Activated CD8-positive, alpha-beta memory T cell treated with anti-CD3 and anti-CD28 coated beads, Interleukin-2, amount 10 ng/mL, durations not matched to agents 7 days and 5 days (primary cell): Measurements from ENCODE around the gene CTNNA3. TPM values are rescaled to one million over a fixed set of nuclear protein-coding genes. Genes with fewer than 3 reads are reported as not detected.

Experiments
- ATAC-seq: fragments of 150-1000 bp; cut with Tn5 transposase; one replicate; pipeline ENCODE4 v1.10.0; 2021; ENCODE audit warnings: moderate library complexity
- CTCF ChIA-PET: fragments of 350-600 bp; sonication (Branson Sonifier 250); formaldehyde crosslinking; loops from one replicate; lab custom pipeline; 2021; ENCODE audit warnings: antibody characterized with exemption; lab: Charles Lee
- DNase-seq: peaks from one replicate; pipeline ENCODE4 v3.0.0-alpha.2; 2020
- H3K27ac Mint-ChIP-seq: one replicate; pipeline ENCODE4 v1.8.0; 2021; ENCODE audit warnings: mild to moderate bottlenecking, mixed read lengths
- H3K27me3 Mint-ChIP-seq: one replicate; pipeline ENCODE4 v1.8.0; 2021; ENCODE audit warnings: mixed read lengths
- H3K36me3 Mint-ChIP-seq: one replicate; pipeline ENCODE4 v1.8.0; 2021; ENCODE audit warnings: mild to moderate bottlenecking, mixed read lengths
- H3K4me1 Mint-ChIP-seq: one replicate; pipeline ENCODE4 v1.8.0; 2021; ENCODE audit warnings: mixed read lengths
- H3K4me3 Mint-ChIP-seq: one replicate; pipeline ENCODE4 v1.8.0; 2021; ENCODE audit warnings: mild to moderate bottlenecking, moderate library complexity, mixed read lengths
- H3K9me3 Mint-ChIP-seq: one replicate; pipeline ENCODE4 v1.8.0; 2022; ENCODE audit warnings: low read depth, mixed read lengths
- total RNA-seq, 2 experiments: library from RNA; stranded (reverse); gene quantifications; one replicate each; pipeline ENCODE4 v1.2.3, GENCODE V29; 2021

The CTNNA3 gene
- total RNA-seq, 2 experiments from 2014 or later, result 0.61 TPM; not detected in 1

DNA sequence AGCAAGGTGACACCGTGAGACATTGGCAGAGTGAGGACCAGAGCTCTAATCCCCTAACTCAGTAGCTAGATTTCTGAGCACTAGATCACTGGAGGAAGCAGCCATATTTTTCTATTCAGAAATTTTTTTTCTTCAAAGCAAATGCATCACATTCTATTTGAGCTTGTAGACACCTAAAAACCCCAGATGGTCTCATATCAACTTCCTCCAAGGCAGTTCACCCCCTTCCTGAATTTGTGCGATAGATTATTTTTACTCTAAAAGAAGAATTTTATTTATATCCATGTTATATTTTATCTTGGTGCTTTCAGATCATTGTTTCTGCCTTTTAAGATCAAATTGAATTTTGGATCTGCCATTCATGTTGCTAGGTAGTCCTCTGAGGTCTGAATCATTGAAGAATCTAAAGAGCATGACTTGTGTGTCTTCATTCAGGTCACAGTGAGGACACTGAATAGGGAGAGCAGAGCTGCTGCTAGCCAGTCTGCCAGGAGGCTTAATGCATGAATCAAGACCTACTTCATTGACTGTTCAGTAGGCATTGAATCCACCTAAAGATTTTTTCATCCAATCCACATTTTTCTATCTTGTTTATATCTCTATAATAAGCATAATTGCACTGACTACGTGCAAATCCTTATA lies 863.1 kb downstream of the CTNNA3 start:
- H3K27ac Mint-ChIP-seq, result no peak overlapping the region
- CTCF ChIA-PET, result no interaction called here
- H3K27me3 Mint-ChIP-seq, result no peaks in the 10 kb centered on the region
- DNase-seq, result no peak
- no peak overlapping the region for H3K4me3 Mint-ChIP-seq
- H3K36me3 Mint-ChIP-seq, result no peaks in the 10 kb centered on the region
- no peaks in the 10 kb centered on the region for H3K4me1 Mint-ChIP-seq
- ATAC-seq, result no peak
- peaks cover 4% of the 10 kb centered on the region for H3K9me3 Mint-ChIP-seq

- H3K27ac Mint-ChIP-seq, result no peak overlapping the region
- CTCF ChIA-PET, result no interaction called here
- DNase-seq (no peak), ATAC-seq (no peak)
- H3K27me3 Mint-ChIP-seq, result no peaks in the 10 kb centered on the region
- peaks cover 4% of the 10 kb centered on the region for H3K9me3 Mint-ChIP-seq
- H3K4me1 Mint-ChIP-seq, result no peaks in the 10 kb centered on the region
- H3K36me3 Mint-ChIP-seq, result no peaks in the 10 kb centered on the region
- no peak overlapping the region for H3K4me3 Mint-ChIP-seq
These were observed 867.0 kb downstream of the CTNNA3 start for GRCh38 chr10:66828957-66829356.

DNA sequence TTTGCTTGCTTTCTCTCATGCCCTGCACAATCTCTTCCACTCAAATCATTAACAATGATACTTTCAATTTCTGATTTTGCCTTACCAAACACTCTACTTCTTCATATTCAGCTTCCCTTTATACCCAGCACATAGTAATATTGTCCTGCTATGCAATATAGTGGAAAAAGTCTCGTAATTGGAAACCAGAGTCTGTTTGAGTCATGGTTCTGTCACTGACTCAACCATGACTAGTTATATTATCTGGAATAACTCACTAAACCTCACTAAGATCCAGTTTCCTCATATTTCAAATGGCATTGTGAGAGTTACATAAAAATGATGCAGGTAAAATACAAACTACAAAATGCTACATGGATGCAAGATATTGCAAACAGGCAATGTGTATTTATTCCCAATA lies 868.6 kb downstream of the CTNNA3 start:
- no peaks in the 10 kb centered on the region for H3K27me3 Mint-ChIP-seq
- H3K4me1 Mint-ChIP-seq, result no peaks in the 10 kb centered on the region
- H3K9me3 Mint-ChIP-seq, result peaks cover 2% of the 10 kb centered on the region

GRCh38 chr10:66823301-66823700 lies 872.7 kb downstream of the CTNNA3 start:
- no peaks in the 10 kb centered on the region for H3K4me1 Mint-ChIP-seq
- H3K27me3 Mint-ChIP-seq, result no peaks in the 10 kb centered on the region
- ATAC-seq (no peak), DNase-seq (no peak)
- CTCF ChIA-PET, result no interaction called here
- H3K9me3 Mint-ChIP-seq, result no peaks in the 10 kb centered on the region
- no peak overlapping the region for H3K4me3 Mint-ChIP-seq
- H3K27ac Mint-ChIP-seq, result no peak overlapping the region
- no peaks in the 10 kb centered on the region for H3K36me3 Mint-ChIP-seq

More for the DNA sequence above, 868.6 kb downstream of the CTNNA3 start:
- H3K27ac Mint-ChIP-seq, result no peak overlapping the region
- CTCF ChIA-PET, result no interaction called here
- no peak for ATAC-seq
- no peaks in the 10 kb centered on the region for H3K36me3 Mint-ChIP-seq
- DNase-seq, result no peak
- H3K4me3 Mint-ChIP-seq, result no peak overlapping the region

DNA sequence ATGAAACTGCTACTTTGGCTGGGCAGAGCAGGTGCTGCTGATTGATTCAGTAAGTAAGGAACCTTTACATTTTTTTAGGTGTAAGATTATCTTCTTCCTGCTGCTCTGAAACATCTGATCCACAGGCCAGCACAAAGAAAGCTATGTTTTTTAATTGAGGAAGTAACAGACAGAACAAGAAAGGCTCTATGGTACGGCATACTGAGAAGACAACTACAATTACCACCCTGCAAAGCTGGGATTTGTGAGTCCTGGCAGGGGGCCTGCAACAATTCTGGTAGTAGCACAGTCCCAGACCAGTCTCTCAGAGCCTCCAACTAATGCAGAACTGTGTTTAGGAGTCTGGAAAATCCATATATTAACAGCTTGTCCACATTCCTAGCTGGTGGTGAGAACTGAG lies 873.2 kb downstream of the CTNNA3 start:
- H3K27ac Mint-ChIP-seq, result no peak overlapping the region

DNA sequence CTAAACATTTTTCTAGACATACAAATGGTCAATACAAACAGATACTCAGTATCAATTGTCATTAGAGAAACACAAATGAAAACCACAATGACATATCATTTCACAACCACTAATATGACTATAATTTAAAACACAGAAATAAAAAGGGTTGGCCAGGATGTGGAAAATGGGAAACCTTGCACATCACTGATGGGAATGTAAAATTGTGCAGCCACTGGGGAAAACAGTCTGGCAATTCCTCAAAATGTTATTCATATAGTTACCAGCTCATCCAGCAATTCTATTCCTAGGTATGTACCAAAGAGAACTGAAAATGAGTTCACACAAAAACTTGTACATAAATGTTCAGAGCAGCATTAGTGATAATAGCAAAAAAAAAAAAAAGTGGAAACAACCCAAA lies 876.3 kb downstream of the CTNNA3 start:
- CTCF ChIA-PET, result no interaction called here
- H3K9me3 Mint-ChIP-seq, result no peaks in the 10 kb centered on the region
- H3K27me3 Mint-ChIP-seq, result no peaks in the 10 kb centered on the region

More for the DNA sequence above, 873.2 kb downstream of the CTNNA3 start:
- CTCF ChIA-PET, result no interaction called here
- H3K4me1 Mint-ChIP-seq, result no peaks in the 10 kb centered on the region
- H3K27me3 Mint-ChIP-seq, result no peaks in the 10 kb centered on the region
- ATAC-seq (no peak), DNase-seq (no peak)
- H3K4me3 Mint-ChIP-seq, result no peak overlapping the region
- H3K36me3 Mint-ChIP-seq, result no peaks in the 10 kb centered on the region
- H3K9me3 Mint-ChIP-seq, result no peaks in the 10 kb centered on the region

GRCh38 chr10:66813122-66813521 lies 882.9 kb downstream of the CTNNA3 start:
- H3K27me3 Mint-ChIP-seq, result no peaks in the 10 kb centered on the region
- H3K27ac Mint-ChIP-seq, result no peak overlapping the region
- DNase-seq (no peak), ATAC-seq (no peak)
- CTCF ChIA-PET, result no interaction called here
- H3K4me3 Mint-ChIP-seq, result no peak overlapping the region
- H3K9me3 Mint-ChIP-seq, result peaks cover 3% of the 10 kb centered on the region
- H3K4me1 Mint-ChIP-seq, result no peaks in the 10 kb centered on the region
- H3K36me3 Mint-ChIP-seq, result no peaks in the 10 kb centered on the region

More for the DNA sequence above, 876.3 kb downstream of the CTNNA3 start:
- no peaks in the 10 kb centered on the region for H3K4me1 Mint-ChIP-seq
- H3K36me3 Mint-ChIP-seq, result no peaks in the 10 kb centered on the region
- no peak overlapping the region for H3K4me3 Mint-ChIP-seq
- ATAC-seq (no peak), DNase-seq (no peak)
- H3K27ac Mint-ChIP-seq, result no peak overlapping the region

DNA sequence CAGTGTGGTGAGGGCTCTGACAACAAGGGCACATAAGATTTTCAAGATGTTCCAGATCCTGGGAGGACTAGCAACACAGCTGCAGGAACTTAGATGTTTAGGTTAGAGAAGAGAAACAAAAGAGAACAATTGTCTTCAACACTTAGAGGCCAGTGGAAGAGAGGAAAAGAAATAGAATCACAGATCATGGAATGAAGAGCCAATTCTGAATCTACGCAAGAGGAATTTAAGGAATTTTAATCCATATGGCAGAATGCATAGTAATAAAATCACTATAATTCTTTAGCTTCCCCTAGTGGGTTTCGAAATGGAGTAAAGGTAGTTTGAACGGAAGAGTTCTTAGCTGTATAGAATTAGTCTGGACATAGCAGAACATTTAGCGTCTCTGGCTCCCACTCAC lies 884.8 kb downstream of the CTNNA3 start:
- H3K27me3 Mint-ChIP-seq, result no peaks in the 10 kb centered on the region
- H3K4me1 Mint-ChIP-seq, result no peaks in the 10 kb centered on the region
- ATAC-seq, result no peak
- no peak overlapping the region for H3K27ac Mint-ChIP-seq
- CTCF ChIA-PET, result no interaction called here
- DNase-seq, result no peak
- H3K36me3 Mint-ChIP-seq, result no peaks in the 10 kb centered on the region
- no peak overlapping the region for H3K4me3 Mint-ChIP-seq
- H3K9me3 Mint-ChIP-seq, result peaks cover 3% of the 10 kb centered on the region

DNA sequence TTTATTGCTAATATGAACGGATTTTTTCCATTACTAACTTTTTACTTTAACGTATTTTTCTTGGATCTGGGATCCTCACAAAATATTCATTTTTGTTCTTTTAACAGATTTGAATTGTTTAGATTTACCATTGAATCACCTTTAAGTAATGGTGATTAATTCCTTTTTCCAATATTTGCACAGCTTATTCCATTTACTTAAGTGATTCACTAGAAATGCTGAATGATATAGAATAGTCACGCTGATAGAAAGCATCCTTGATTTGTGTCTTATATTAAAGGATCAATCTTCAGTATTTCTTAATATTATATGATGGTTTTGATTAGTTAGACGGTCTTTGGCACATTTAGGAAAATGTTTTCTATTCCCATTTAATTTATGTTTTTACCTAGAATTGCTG lies 886.6 kb downstream of the CTNNA3 start:
- CTCF ChIA-PET, result no interaction called here
- H3K27me3 Mint-ChIP-seq, result no peaks in the 10 kb centered on the region
- DNase-seq (no peak), ATAC-seq (no peak)
- H3K4me3 Mint-ChIP-seq, result no peak overlapping the region
- no peaks in the 10 kb centered on the region for H3K36me3 Mint-ChIP-seq
- no peak overlapping the region for H3K27ac Mint-ChIP-seq
- peaks cover 3% of the 10 kb centered on the region for H3K9me3 Mint-ChIP-seq
- no peaks in the 10 kb centered on the region for H3K4me1 Mint-ChIP-seq

DNA sequence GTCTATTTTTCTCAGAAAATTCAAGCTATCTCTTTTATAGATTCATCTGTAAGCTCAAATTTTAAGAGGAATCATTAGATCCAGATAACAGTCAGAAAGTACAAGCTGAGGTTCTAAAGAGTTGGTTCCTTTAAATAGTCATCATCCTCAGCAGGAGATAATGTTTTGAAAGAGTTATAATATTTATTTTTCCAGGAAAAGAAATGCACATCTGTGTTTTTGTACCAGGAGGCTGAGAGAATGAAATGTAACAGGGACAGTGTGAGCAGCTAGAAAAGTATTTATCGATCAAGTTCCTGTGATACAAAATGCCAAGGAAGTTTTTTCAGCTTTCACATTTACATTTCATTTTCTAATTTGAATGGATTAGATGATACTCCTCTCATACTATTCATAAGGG lies 890.4 kb downstream of the CTNNA3 start:
- CTCF ChIA-PET, result interaction anchor here (1.3 kb wide), 1 partner anchor 10 kb away, joined by 3 read pairs; no protein-coding TSS in a partner anchor

DNA sequence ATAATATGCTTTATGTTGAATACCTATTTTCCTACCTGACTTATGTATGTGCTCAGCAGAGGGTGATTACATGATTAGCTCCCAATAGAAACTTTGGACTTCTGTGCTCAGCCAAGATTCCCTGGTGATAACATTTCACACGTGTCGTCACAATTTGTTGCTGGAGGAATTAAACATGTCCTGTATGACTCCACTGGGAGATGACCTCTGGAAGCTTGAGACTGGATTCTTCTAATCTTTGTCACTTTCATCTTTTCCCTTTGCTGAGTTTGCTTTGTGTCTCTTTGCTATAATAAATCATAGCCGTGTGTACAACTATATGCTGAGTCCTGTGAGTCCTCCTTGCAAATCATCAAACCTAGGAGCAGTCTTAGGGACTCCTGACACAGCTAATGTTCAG lies 891.0 kb downstream of the CTNNA3 start:
- H3K9me3 Mint-ChIP-seq, result no peaks in the 10 kb centered on the region
- DNase-seq, result no peak
- CTCF ChIA-PET, result no interaction called here
- no peak overlapping the region for H3K27ac Mint-ChIP-seq
- no peaks in the 10 kb centered on the region for H3K4me1 Mint-ChIP-seq
- no peak overlapping the region for H3K4me3 Mint-ChIP-seq
- ATAC-seq, result no peak
- no peaks in the 10 kb centered on the region for H3K27me3 Mint-ChIP-seq
- H3K36me3 Mint-ChIP-seq, result no peaks in the 10 kb centered on the region

More for the DNA sequence above, 890.4 kb downstream of the CTNNA3 start:
- Mint-ChIP-seq H3K36me3 (no peaks in the 10 kb centered on the region), H3K27ac (no peak overlapping the region), H3K4me1 (no peaks in the 10 kb centered on the region), H3K4me3 (no peak overlapping the region), H3K9me3 (no peaks in the 10 kb centered on the region), H3K27me3 (no peaks in the 10 kb centered on the region)
- ATAC-seq (no peak), DNase-seq (no peak)

- H3K4me3 Mint-ChIP-seq, result no peak overlapping the region
- no peaks in the 10 kb centered on the region for H3K27me3 Mint-ChIP-seq
- no peak for ATAC-seq
- H3K9me3 Mint-ChIP-seq, result no peaks in the 10 kb centered on the region
- DNase-seq, result no peak
- CTCF ChIA-PET, result no interaction called here
- H3K27ac Mint-ChIP-seq, result no peak overlapping the region
- H3K36me3 Mint-ChIP-seq, result no peaks in the 10 kb centered on the region
- H3K4me1 Mint-ChIP-seq, result no peaks in the 10 kb centered on the region
These were observed 892.8 kb downstream of the CTNNA3 start for GRCh38 chr10:66803174-66803573.

DNA sequence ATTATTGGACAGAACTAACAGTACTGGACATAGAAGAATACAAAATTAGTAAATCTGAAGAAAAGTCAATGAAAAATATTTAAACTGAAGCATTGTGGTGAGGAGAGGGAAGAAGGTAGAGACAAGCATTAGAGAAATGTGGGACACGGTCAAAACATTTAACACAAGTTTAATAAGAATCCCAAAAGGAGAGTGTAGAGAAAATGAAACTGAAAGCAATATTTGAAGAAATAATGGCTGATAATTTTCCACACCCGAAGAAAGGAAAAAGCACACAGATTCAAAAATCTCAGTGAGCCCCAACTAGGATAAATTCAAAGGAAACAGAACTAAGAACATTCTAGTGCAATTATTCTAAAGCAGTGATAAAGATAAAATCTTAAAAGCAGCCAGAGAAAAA lies 896.5 kb downstream of the CTNNA3 start:
- H3K4me3 Mint-ChIP-seq, result no peak overlapping the region

DNA sequence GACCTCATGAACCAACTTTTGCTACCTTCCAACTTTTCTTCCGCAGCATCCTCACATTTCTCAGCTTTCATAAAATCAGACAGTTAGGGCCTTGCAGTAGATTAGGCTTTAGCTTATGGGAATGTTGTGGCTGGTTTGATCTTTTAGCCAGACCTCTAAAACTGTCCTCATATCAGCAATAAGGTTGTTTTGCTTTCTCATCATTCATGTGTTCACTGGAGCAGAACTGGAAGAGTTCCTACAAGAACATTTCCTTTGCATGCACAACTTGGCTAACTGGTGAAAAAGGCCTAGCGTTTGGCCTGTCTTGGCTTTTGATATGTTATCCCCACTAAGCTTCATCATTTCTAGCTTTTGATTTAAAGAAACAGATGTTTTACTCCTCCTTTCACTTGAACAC lies 900.1 kb downstream of the CTNNA3 start:
- Mint-ChIP-seq H3K9me3 (no peaks in the 10 kb centered on the region), H3K4me1 (no peaks in the 10 kb centered on the region), H3K27me3 (no peaks in the 10 kb centered on the region), H3K4me3 (no peak overlapping the region), H3K36me3 (no peaks in the 10 kb centered on the region), H3K27ac (no peak overlapping the region)
- ATAC-seq, result no peak
- DNase-seq, result no peak
- CTCF ChIA-PET, result interaction anchor here (1.1 kb wide), 1 partner anchor 10 kb away, joined by 3 read pairs; no protein-coding TSS in a partner anchor

More for the DNA sequence above, 896.5 kb downstream of the CTNNA3 start:
- Mint-ChIP-seq H3K27me3 (no peaks in the 10 kb centered on the region), H3K27ac (no peak overlapping the region), H3K9me3 (no peaks in the 10 kb centered on the region), H3K36me3 (no peaks in the 10 kb centered on the region), H3K4me1 (no peaks in the 10 kb centered on the region)
- ATAC-seq (no peak), DNase-seq (no peak)
- CTCF ChIA-PET, result no interaction called here
